CD8-positive, alpha-beta memory T cell (primary cell): Measurements from ENCODE around the gene FREM2. TPM values are rescaled to one million over a fixed set of nuclear protein-coding genes. Genes with fewer than 3 reads are reported as not detected.

Experiments
- CTCF ChIA-PET: fragments of 350-600 bp; sonication (Branson Sonifier 250); formaldehyde crosslinking; loops from one replicate; lab custom pipeline; 2021; ENCODE audit warnings: antibody characterized with exemption; lab: Charles Lee
- POLR2A ChIA-PET: fragments of 350-600 bp; sonication (Branson Sonifier 250); formaldehyde crosslinking; loops from one replicate; lab custom pipeline; 2021; ENCODE audit warnings: antibody characterized with exemption; lab: Charles Lee
- DNase-seq, 5 donors: peaks; one replicate each; pipeline versions ENCODE4 v3.0.0 to v3.0.0-alpha.2; 2020 to 2022; ENCODE audit warnings: mixed read lengths in 1 of 5
- H3K27ac ChIP-seq: one replicate; pipeline ENCODE4 v1.7.0; 2013; ENCODE audit warnings: low read depth, mild to moderate bottlenecking, low read length, moderate library complexity
- H3K27me3 ChIP-seq: 2 replicates; pipeline ENCODE4 v1.7.0; 2013; ENCODE audit warnings: low read length, mild to moderate bottlenecking; ENCODE audit not compliant: insufficient read depth, poor library complexity, severe bottlenecking
- H3K36me3 ChIP-seq: 2 replicates; pipeline ENCODE4 v1.7.0; 2013; ENCODE audit warnings: mild to moderate bottlenecking, low read length, moderate library complexity; ENCODE audit not compliant: insufficient read depth
- H3K4me1 ChIP-seq: 2 replicates; pipeline ENCODE4 v1.7.0; 2013; ENCODE audit warnings: mild to moderate bottlenecking, low read length, moderate library complexity; ENCODE audit not compliant: insufficient read depth
- H3K4me3 ChIP-seq: 2 replicates; pipeline ENCODE4 v1.7.0; 2013; ENCODE audit warnings: mild to moderate bottlenecking, low read length
- H3K9me3 ChIP-seq: 2 replicates; pipeline ENCODE4 v1.7.0; 2013; ENCODE audit warnings: mild to moderate bottlenecking, low read length
- H3K27ac Mint-ChIP-seq, 8 donors: one replicate each; pipeline ENCODE4 v1.8.0; 2020 to 2021; ENCODE audit warnings: mixed read lengths in 8 of 8, mild to moderate bottlenecking in 6 of 8, inconsistent platforms in 3 of 8, moderate library complexity in 3 of 8
- H3K27me3 Mint-ChIP-seq, 2 donors: one replicate each; pipeline ENCODE4 v1.8.0; 2020 to 2021; ENCODE audit warnings: mixed read lengths in 2 of 2, mild to moderate bottlenecking in 1 of 2, moderate library complexity in 1 of 2
- H3K36me3 Mint-ChIP-seq, 3 donors: one replicate each; pipeline ENCODE4 v1.8.0; 2020 to 2021; ENCODE audit warnings: mixed read lengths in 3 of 3, inconsistent platforms in 1 of 3, mild to moderate bottlenecking in 1 of 3
- H3K4me1 Mint-ChIP-seq, 3 donors: one replicate each; pipeline ENCODE4 v1.8.0; 2020 to 2021; ENCODE audit warnings: mixed read lengths in 3 of 3, inconsistent platforms in 1 of 3, mild to moderate bottlenecking in 1 of 3
- H3K4me3 Mint-ChIP-seq, 7 donors: one replicate each; pipeline ENCODE4 v1.8.0; 2020 to 2021; ENCODE audit warnings: mixed read lengths in 7 of 7, mild to moderate bottlenecking in 6 of 7, moderate library complexity in 4 of 7, inconsistent platforms in 2 of 7
- H3K9me3 Mint-ChIP-seq, 5 donors: one replicate each; pipeline ENCODE4 v1.8.0; 2020 to 2022; ENCODE audit warnings: mixed read lengths in 5 of 5, mild to moderate bottlenecking in 3 of 5, moderate library complexity in 2 of 5, inconsistent platforms in 1 of 5
- polyA plus RNA-seq: library from polyadenylated mRNA; unstranded; fragments of 300-500 nt; fragmentation: Illumina TruSeq; gene quantifications from one replicate; pipeline ENCODE4 v1.2.3, GENCODE V29; 2021
- total RNA-seq, 2 experiments: library from RNA; stranded (reverse); gene quantifications; one replicate each; pipeline ENCODE4 v1.2.3, GENCODE V29; 2021

Gene FREM2
- total and polyA plus RNA-seq, 3 experiments from 2014 or later = not detected

GRCh38 chr13:38713046-38713445 lies 26.2 kb downstream of the FREM2 start:
- Histone ChIP-seq H3K27ac (no peak overlapping the region), H3K4me3 (no peak overlapping the region), H3K36me3 (no peaks in the 10 kb centered on the region), H3K9me3 (no peaks in the 10 kb centered on the region), H3K27me3 (no peaks in the 10 kb centered on the region), H3K4me1 (no peaks in the 10 kb centered on the region)
- Mint-ChIP-seq H3K36me3 (no peaks in the 10 kb centered on the region), H3K9me3 (peaks cover 0 to 2% (median 0%) of the 10 kb centered on the region in 5 donors), H3K27me3 (no peaks in the 10 kb centered on the region), H3K4me3 (no peak overlapping the region), H3K27ac (no peak overlapping the region), H3K4me1 (no peaks in the 10 kb centered on the region)
- CTCF ChIA-PET = no interaction called here
- DNase-seq = no peak
- POLR2A ChIA-PET = no interaction called here

- Mint-ChIP-seq H3K9me3 (peaks cover 0 to 3% (median under 1%) of the 10 kb centered on the region in 5 donors), H3K4me1 (no peaks in the 10 kb centered on the region), H3K27me3 (peaks cover 0 to 2% of the 10 kb centered on the region in 2 donors), H3K27ac (no peak overlapping the region), H3K36me3 (no peaks in the 10 kb centered on the region), H3K4me3 (no peak overlapping the region)
- H3K9me3 ChIP-seq = no peaks in the 10 kb centered on the region
- H3K4me1 ChIP-seq = no peaks in the 10 kb centered on the region
- no peaks in the 10 kb centered on the region for H3K36me3 ChIP-seq
- POLR2A ChIA-PET = no interaction called here
- DNase-seq = no peak
- no peak overlapping the region for H3K27ac ChIP-seq
- no peaks in the 10 kb centered on the region for H3K27me3 ChIP-seq
- CTCF ChIA-PET = no interaction called here
- no peak overlapping the region for H3K4me3 ChIP-seq
These were observed 31.5 kb downstream of the FREM2 start for GRCh38 chr13:38718374-38718773.

GRCh38 chr13:38730332-38730731 lies 43.5 kb downstream of the FREM2 start:
- POLR2A ChIA-PET = no interaction called here
- no peaks in the 10 kb centered on the region for H3K4me1 Mint-ChIP-seq
- no peak overlapping the region for H3K4me3 ChIP-seq

GRCh38 chr13:38733146-38733545 lies 46.3 kb downstream of the FREM2 start:
- Histone ChIP-seq H3K9me3 (no peaks in the 10 kb centered on the region), H3K36me3 (no peaks in the 10 kb centered on the region), H3K27ac (no peak overlapping the region), H3K4me3 (no peak overlapping the region), H3K27me3 (no peaks in the 10 kb centered on the region), H3K4me1 (no peaks in the 10 kb centered on the region)
- Mint-ChIP-seq H3K27me3 (peaks cover 6% of the 10 kb centered on the region in 2 donors), H3K36me3 (peaks cover 0 to 2% (median 0%) of the 10 kb centered on the region in 3 donors), H3K4me1 (no peaks in the 10 kb centered on the region), H3K9me3 (peaks cover 0 to 2% (median 0%) of the 10 kb centered on the region in 5 donors), H3K4me3 (no peak overlapping the region), H3K27ac (no peak overlapping the region)
- no peak for DNase-seq
- ChIA-PET POLR2A (no interaction called here), CTCF (no interaction called here)

More at GRCh38 chr13:38730332-38730731, 43.5 kb downstream of the FREM2 start:
- Mint-ChIP-seq H3K4me3 (no peak overlapping the region), H3K36me3 (no peaks in the 10 kb centered on the region), H3K27ac (no peak overlapping the region), H3K9me3 (peaks cover 0 to 4% (median 0%) of the 10 kb centered on the region in 5 donors), H3K27me3 (peaks cover 0 to 6% of the 10 kb centered on the region in 2 donors)
- DNase-seq = no peak
- no peaks in the 10 kb centered on the region for H3K9me3 ChIP-seq
- H3K27me3 ChIP-seq = no peaks in the 10 kb centered on the region
- no peaks in the 10 kb centered on the region for H3K36me3 ChIP-seq
- CTCF ChIA-PET = no interaction called here
- H3K27ac ChIP-seq = no peak overlapping the region
- H3K4me1 ChIP-seq = no peaks in the 10 kb centered on the region

GRCh38 chr13:38735665-38736440 lies 49.0 kb downstream of the FREM2 start:
- Mint-ChIP-seq H3K27ac (no peak overlapping the region), H3K4me3 (no peak overlapping the region), H3K9me3 (peaks cover 0 to 4% (median 0%) of the 10 kb centered on the region in 5 donors), H3K36me3 (peaks cover 0 to 2% (median 0%) of the 10 kb centered on the region in 3 donors), H3K27me3 (peaks cover 6% of the 10 kb centered on the region in 2 donors), H3K4me1 (no peaks in the 10 kb centered on the region)
- H3K4me1 ChIP-seq = no peaks in the 10 kb centered on the region
- DNase-seq = no peak
- no peaks in the 10 kb centered on the region for H3K36me3 ChIP-seq
- no peak overlapping the region for H3K4me3 ChIP-seq
- CTCF ChIA-PET = no interaction called here
- H3K27me3 ChIP-seq = no peaks in the 10 kb centered on the region
- H3K9me3 ChIP-seq = no peaks in the 10 kb centered on the region
- POLR2A ChIA-PET = no interaction called here
- H3K27ac ChIP-seq = no peak overlapping the region

GRCh38 chr13:38743466-38743865 lies 56.6 kb downstream of the FREM2 start:
- H3K27me3 Mint-ChIP-seq = peaks cover 0 to 1% of the 10 kb centered on the region in 2 donors
- ChIA-PET POLR2A (no interaction called here), CTCF (no interaction called here)
- Histone ChIP-seq H3K27ac (no peak overlapping the region), H3K9me3 (no peaks in the 10 kb centered on the region), H3K4me1 (no peaks in the 10 kb centered on the region), H3K4me3 (no peak overlapping the region), H3K27me3 (no peaks in the 10 kb centered on the region), H3K36me3 (no peaks in the 10 kb centered on the region)
- no peak overlapping the region for H3K4me3 Mint-ChIP-seq
- H3K36me3 Mint-ChIP-seq = no peaks in the 10 kb centered on the region
- peaks cover 0 to 6% (median 0%) of the 10 kb centered on the region in 5 donors for H3K9me3 Mint-ChIP-seq
- DNase-seq = no peak
- H3K27ac Mint-ChIP-seq = no peak overlapping the region
- no peaks in the 10 kb centered on the region for H3K4me1 Mint-ChIP-seq

- peaks cover 0 to 3% (median 0%) of the 10 kb centered on the region in 5 donors for H3K9me3 Mint-ChIP-seq
- no peak overlapping the region for H3K4me3 Mint-ChIP-seq
- Histone ChIP-seq H3K4me1 (no peaks in the 10 kb centered on the region), H3K27ac (no peak overlapping the region), H3K36me3 (no peaks in the 10 kb centered on the region), H3K9me3 (no peaks in the 10 kb centered on the region), H3K4me3 (no peak overlapping the region), H3K27me3 (no peaks in the 10 kb centered on the region)
- ChIA-PET POLR2A (no interaction called here), CTCF (no interaction called here)
- H3K36me3 Mint-ChIP-seq = no peaks in the 10 kb centered on the region
- no peak overlapping the region for H3K27ac Mint-ChIP-seq
- H3K4me1 Mint-ChIP-seq = no peaks in the 10 kb centered on the region
- DNase-seq = no peak
- peaks cover 3 to 13% of the 10 kb centered on the region in 2 donors for H3K27me3 Mint-ChIP-seq
These were observed 65.8 kb downstream of the FREM2 start for GRCh38 chr13:38752686-38753085.

- H3K27ac Mint-ChIP-seq = no peak overlapping the region
- peaks cover 3 to 19% of the 10 kb centered on the region in 2 donors for H3K27me3 Mint-ChIP-seq
- no peaks in the 10 kb centered on the region for H3K36me3 ChIP-seq
- no peak for DNase-seq
- no peaks in the 10 kb centered on the region for H3K36me3 Mint-ChIP-seq
- H3K4me1 Mint-ChIP-seq = no peaks in the 10 kb centered on the region
- H3K9me3 Mint-ChIP-seq = peaks cover 0 to 5% (median 0%) of the 10 kb centered on the region in 5 donors
- no peaks in the 10 kb centered on the region for H3K27me3 ChIP-seq
- no peak overlapping the region for H3K27ac ChIP-seq
- H3K4me1 ChIP-seq = no peaks in the 10 kb centered on the region
- ChIA-PET POLR2A (no interaction called here), CTCF (no interaction called here)
- no peak overlapping the region for H3K4me3 ChIP-seq
- H3K4me3 Mint-ChIP-seq = no peak overlapping the region
- no peaks in the 10 kb centered on the region for H3K9me3 ChIP-seq
These were observed 67.0 kb downstream of the FREM2 start for GRCh38 chr13:38753878-38754277.
